GM12878 (cell line): ENCODE results near the gene ALDH1A1.

ENCODE experiments used
- BACH1 ChIP-seq: fragments of 450-650 bp; IDR thresholded peaks from 2 replicates; pipeline ENCODE4 v1.6.1; 2017; ENCODE audit warnings: mild to moderate bottlenecking, borderline replicate concordance
- BCL11A ChIP-seq: IDR thresholded peaks from 2 replicates; pipeline ENCODE4 v1.6.1; 2011; ENCODE audit warnings: low read depth, low read length
- CBFB ChIP-seq: IDR thresholded peaks from 2 replicates; pipeline ENCODE4 v1.6.1; 2016; ENCODE audit warnings: antibody characterized with exemption, low read depth
- KDM1A ChIP-seq: fragments of 200-600 bp; sonication (generic); IDR thresholded peaks from 2 replicates; pipeline ENCODE4 v1.6.1; 2016; ENCODE audit warnings: borderline replicate concordance
- POLR2A ChIP-seq: IDR thresholded peaks from 2 replicates; pipeline ENCODE4 v1.6.1; 2011; ENCODE audit warnings: low read depth, mild to moderate bottlenecking, low read length
- POLR2AphosphoS5 ChIP-seq: IDR thresholded peaks from 2 replicates; pipeline ENCODE4 v1.6.1; 2011; ENCODE audit warnings: mild to moderate bottlenecking, low read length, inconsistent platforms
- SMARCA5 ChIP-seq: fragments of 450-650 bp; IDR thresholded peaks from 2 replicates; pipeline ENCODE4 v1.6.1; 2017; ENCODE audit warnings: mild to moderate bottlenecking
- TAF1 ChIP-seq: IDR thresholded peaks from 2 replicates; pipeline ENCODE4 v1.6.1; 2011; ENCODE audit warnings: mild to moderate bottlenecking, low read depth, low read length, borderline replicate concordance
- YY1 ChIP-seq: IDR thresholded peaks from 2 replicates; pipeline ENCODE4 v1.6.1; 2011; ENCODE audit warnings: low read depth, mild to moderate bottlenecking, low read length
- TF ChIP-seq, protein P1 (sequence below), 3 experiments: IDR thresholded peaks in 2 of 3; conservative IDR thresholded peaks in 1 of 3; 2 replicates each; pipeline ENCODE4 v1.5.1; 2011; ENCODE audit warnings: low read depth in 3 of 3, low read length in 3 of 3, mild to moderate bottlenecking in 3 of 3, control low read depth in 2 of 3, moderate library complexity in 2 of 3, inconsistent platforms in 1 of 3, mixed read lengths in 1 of 3; ENCODE audit not compliant: control insufficient read depth in 2 of 3, insufficient read depth in 1 of 3; ENCODE audit errors: extremely low read depth in 1 of 3
- TF ChIP-seq, protein P2 (sequence below): IDR thresholded peaks from 2 replicates; pipeline ENCODE4 v1.6.1; 2012; ENCODE audit warnings: low read depth, low read length, improper control_type of control experiment
- TF ChIP-seq, protein P3 (sequence below): fragments of 450-650 bp; formaldehyde crosslinking; IDR thresholded peaks from 2 replicates; pipeline ENCODE4 v1.4.0; 2022; ENCODE audit warnings: mild to moderate bottlenecking, moderate library complexity
- TF ChIP-seq, protein P4 (sequence below): fragments of 450-650 bp; IDR thresholded peaks from 2 replicates; pipeline ENCODE4 v1.6.1; 2018; ENCODE audit warnings: mild to moderate bottlenecking, low read depth, moderate library complexity; ENCODE audit not compliant: partially characterized antibody

DNA sequence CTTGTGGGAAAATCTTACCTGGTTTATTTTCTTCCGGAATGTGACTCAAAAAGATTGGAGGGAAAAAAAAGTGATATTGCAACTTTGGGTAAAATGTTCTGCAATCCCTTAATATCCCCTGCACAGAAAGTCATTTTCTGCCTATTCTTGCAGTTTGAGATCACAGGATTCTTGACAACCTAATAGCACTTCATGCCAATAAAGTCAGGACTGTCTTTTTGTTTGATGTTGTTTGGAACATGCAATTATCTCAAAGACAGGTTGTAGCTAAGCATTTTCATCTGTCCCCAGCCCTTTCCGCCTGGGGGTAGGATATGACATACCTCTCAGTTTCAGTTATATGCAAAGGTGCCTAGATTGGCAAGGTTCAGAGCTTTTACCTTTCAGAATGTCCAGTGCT is 63.9 kb downstream of the ALDH1A1 start:
- TF ChIP-seq, protein P1, sequence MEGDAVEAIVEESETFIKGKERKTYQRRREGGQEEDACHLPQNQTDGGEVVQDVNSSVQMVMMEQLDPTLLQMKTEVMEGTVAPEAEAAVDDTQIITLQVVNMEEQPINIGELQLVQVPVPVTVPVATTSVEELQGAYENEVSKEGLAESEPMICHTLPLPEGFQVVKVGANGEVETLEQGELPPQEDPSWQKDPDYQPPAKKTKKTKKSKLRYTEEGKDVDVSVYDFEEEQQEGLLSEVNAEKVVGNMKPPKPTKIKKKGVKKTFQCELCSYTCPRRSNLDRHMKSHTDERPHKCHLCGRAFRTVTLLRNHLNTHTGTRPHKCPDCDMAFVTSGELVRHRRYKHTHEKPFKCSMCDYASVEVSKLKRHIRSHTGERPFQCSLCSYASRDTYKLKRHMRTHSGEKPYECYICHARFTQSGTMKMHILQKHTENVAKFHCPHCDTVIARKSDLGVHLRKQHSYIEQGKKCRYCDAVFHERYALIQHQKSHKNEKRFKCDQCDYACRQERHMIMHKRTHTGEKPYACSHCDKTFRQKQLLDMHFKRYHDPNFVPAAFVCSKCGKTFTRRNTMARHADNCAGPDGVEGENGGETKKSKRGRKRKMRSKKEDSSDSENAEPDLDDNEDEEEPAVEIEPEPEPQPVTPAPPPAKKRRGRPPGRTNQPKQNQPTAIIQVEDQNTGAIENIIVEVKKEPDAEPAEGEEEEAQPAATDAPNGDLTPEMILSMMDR (IDR thresholded peaks at IDR 0.05 in 2 of 3, conservative IDR thresholded peaks at IDR 0.05 in 1 of 3; ENCODE audit: control insufficient read depth in 2 of 3, extremely low read depth in 1 of 3, insufficient read depth in 1 of 3, low read depth in 3 of 3, low read length in 3 of 3), result no peak
- TF ChIP-seq POLR2A, result no peak
- TF ChIP-seq BCL11A, result no peak
- TF ChIP-seq POLR2AphosphoS5, result no peak
- no peak for TF ChIP-seq CBFB
- TF ChIP-seq, protein P2, sequence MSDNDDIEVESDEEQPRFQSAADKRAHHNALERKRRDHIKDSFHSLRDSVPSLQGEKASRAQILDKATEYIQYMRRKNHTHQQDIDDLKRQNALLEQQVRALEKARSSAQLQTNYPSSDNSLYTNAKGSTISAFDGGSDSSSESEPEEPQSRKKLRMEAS, result no peak
- TF ChIP-seq BACH1, result no peak
- TF ChIP-seq YY1, result no peak
- TF ChIP-seq, protein P3, sequence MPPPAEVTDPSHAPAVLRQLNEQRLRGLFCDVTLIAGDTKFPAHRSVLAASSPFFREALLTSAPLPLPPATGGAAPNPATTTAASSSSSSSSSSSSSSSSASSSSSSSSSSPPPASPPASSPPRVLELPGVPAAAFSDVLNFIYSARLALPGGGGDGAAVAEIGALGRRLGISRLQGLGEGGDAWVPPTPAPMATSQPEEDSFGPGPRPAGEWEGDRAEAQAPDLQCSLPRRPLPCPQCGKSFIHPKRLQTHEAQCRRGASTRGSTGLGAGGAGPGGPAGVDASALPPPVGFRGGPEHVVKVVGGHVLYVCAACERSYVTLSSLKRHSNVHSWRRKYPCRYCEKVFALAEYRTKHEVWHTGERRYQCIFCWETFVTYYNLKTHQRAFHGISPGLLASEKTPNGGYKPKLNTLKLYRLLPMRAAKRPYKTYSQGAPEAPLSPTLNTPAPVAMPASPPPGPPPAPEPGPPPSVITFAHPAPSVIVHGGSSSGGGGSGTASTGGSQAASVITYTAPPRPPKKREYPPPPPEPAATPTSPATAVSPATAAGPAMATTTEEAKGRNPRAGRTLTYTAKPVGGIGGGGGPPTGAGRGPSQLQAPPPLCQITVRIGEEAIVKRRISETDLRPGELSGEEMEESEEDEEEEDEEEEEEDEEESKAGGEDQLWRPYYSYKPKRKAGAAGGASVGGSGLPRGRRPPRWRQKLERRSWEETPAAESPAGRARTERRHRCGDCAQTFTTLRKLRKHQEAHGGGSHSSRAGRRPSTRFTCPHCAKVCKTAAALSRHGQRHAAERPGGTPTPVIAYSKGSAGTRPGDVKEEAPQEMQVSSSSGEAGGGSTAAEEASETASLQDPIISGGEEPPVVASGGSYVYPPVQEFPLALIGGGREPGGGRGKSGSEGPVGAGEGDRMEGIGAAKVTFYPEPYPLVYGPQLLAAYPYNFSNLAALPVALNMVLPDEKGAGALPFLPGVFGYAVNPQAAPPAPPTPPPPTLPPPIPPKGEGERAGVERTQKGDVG, result no peak
- TF ChIP-seq, protein P4, sequence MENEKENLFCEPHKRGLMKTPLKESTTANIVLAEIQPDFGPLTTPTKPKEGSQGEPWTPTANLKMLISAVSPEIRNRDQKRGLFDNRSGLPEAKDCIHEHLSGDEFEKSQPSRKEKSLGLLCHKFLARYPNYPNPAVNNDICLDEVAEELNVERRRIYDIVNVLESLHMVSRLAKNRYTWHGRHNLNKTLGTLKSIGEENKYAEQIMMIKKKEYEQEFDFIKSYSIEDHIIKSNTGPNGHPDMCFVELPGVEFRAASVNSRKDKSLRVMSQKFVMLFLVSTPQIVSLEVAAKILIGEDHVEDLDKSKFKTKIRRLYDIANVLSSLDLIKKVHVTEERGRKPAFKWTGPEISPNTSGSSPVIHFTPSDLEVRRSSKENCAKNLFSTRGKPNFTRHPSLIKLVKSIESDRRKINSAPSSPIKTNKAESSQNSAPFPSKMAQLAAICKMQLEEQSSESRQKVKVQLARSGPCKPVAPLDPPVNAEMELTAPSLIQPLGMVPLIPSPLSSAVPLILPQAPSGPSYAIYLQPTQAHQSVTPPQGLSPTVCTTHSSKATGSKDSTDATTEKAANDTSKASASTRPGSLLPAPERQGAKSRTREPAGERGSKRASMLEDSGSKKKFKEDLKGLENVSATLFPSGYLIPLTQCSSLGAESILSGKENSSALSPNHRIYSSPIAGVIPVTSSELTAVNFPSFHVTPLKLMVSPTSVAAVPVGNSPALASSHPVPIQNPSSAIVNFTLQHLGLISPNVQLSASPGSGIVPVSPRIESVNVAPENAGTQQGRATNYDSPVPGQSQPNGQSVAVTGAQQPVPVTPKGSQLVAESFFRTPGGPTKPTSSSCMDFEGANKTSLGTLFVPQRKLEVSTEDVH, result no peak
- TF ChIP-seq SMARCA5, result no peak
- TF ChIP-seq TAF1, result no peak
- no peak for TF ChIP-seq KDM1A
